Breast epithelium (tissue), 4 donors: Measurements from ENCODE around the gene UST. TPM values are rescaled to one million over a fixed set of nuclear protein-coding genes. Genes with fewer than 3 reads are reported as not detected.

Experiments used
- DNase-seq, 2 donors: peaks; one replicate each; pipeline ENCODE4 v3.0.0-alpha.2; 2019; ENCODE audit warnings: low spot score in 2 of 2
- H3K27ac ChIP-seq, 2 donors: fragments of 200-600 bp; sonication (generic) in 1 of 2; one replicate each; pipeline ENCODE4 v1.5.1; 2016 to 2019; ENCODE audit warnings: mild to moderate bottlenecking in 1 of 2
- H3K27me3 ChIP-seq, 2 donors: fragments of 200-600 bp; sonication (generic) in 1 of 2; one replicate each; pipeline versions ENCODE4 v1.5.1 to v1.6.0; 2017 to 2019; ENCODE audit warnings: control low read depth in 1 of 2, mild to moderate bottlenecking in 1 of 2
- H3K36me3 ChIP-seq: fragments of 200-600 bp; one replicate; pipeline ENCODE4 v1.5.1; 2019
- H3K4me1 ChIP-seq, 2 donors: fragments of 200-600 bp; sonication (generic); one replicate each; pipeline ENCODE4 v1.5.1; 2016 to 2019; ENCODE audit warnings: control low read depth in 1 of 2
- H3K4me3 ChIP-seq, 3 donors: fragments of 200-600 bp; sonication (generic); 1 replicate in 2 of 3; 2 replicates in 1 of 3; pipeline ENCODE4 v1.5.1; 2016 to 2019; ENCODE audit warnings: mild to moderate bottlenecking in 3 of 3, moderate library complexity in 2 of 3
- H3K9me3 ChIP-seq, 2 donors: fragments of 200-600 bp; sonication (generic) in 1 of 2; one replicate each; pipeline ENCODE4 v1.5.1; 2016 to 2019; ENCODE audit warnings: control low read depth in 1 of 2
- CTCF ChIP-seq, 3 donors: fragments of 450-650 bp; IDR thresholded peaks; one replicate each; pipeline ENCODE4 v1.5.1; 2016 to 2017; ENCODE audit warnings: antibody characterized with exemption in 3 of 3, mild to moderate bottlenecking in 3 of 3, moderate library complexity in 3 of 3
- POLR2A ChIP-seq: fragments of 450-650 bp; IDR thresholded peaks from one replicate; pipeline ENCODE4 v1.6.1; 2016; ENCODE audit warnings: antibody characterized with exemption, mild to moderate bottlenecking, moderate library complexity
- POLR2AphosphoS5 ChIP-seq, 3 donors: sonication (generic); formaldehyde crosslinking; IDR thresholded peaks; one replicate each; pipeline ENCODE4 v1.6.1; 2017; ENCODE audit warnings: antibody characterized with exemption in 3 of 3
- intact Hi-C: fragments of 100-400 bp; cut with DNase I; formaldehyde crosslinking; loops from one replicate; pipeline ENCODE4 v1.15.1; 2023; ENCODE audit warnings: low total_unique reads
- total RNA-seq, 3 donors: library from RNA; depleted of rRNA; stranded (reverse); fragments of >200 nt; gene quantifications; one replicate each; pipeline ENCODE4 v1.1.0, GENCODE V29; 2016

UST gene
- total RNA-seq, 3 donors from 2014 or later = 10.5 to 28.8 (median 13.2) TPM

- no peak for DNase-seq
- H3K27ac ChIP-seq = no peak overlapping the region
- intact Hi-C loops = no loop called here
- H3K27me3 ChIP-seq = no peaks in the 10 kb centered on the region
- TF ChIP-seq CTCF (IDR thresholded peaks at IDR 0.05) (no peak), POLR2A (no peak), POLR2AphosphoS5 (IDR thresholded peaks at IDR 0.05) (no peak)
- H3K9me3 ChIP-seq = no peaks in the 10 kb centered on the region
- H3K4me1 ChIP-seq = no peaks in the 10 kb centered on the region
- H3K36me3 ChIP-seq = no peaks in the 10 kb centered on the region
- no peak overlapping the region for H3K4me3 ChIP-seq
These were observed 232.4 kb downstream of the UST start for GRCh38 chr6:148979014-148979901.

GRCh38 chr6:148980234-148980633 lies 233.4 kb downstream of the UST start:
- TF ChIP-seq POLR2AphosphoS5 (IDR thresholded peaks at IDR 0.05) (no peak), CTCF (IDR thresholded peaks at IDR 0.05) (no peak), POLR2A (no peak)
- Histone ChIP-seq H3K27ac (no peak overlapping the region), H3K4me3 (no peak overlapping the region), H3K36me3 (no peaks in the 10 kb centered on the region), H3K4me1 (no peaks in the 10 kb centered on the region), H3K9me3 (no peaks in the 10 kb centered on the region), H3K27me3 (no peaks in the 10 kb centered on the region)
- intact Hi-C loops = no loop called here
- no peak for DNase-seq

DNA sequence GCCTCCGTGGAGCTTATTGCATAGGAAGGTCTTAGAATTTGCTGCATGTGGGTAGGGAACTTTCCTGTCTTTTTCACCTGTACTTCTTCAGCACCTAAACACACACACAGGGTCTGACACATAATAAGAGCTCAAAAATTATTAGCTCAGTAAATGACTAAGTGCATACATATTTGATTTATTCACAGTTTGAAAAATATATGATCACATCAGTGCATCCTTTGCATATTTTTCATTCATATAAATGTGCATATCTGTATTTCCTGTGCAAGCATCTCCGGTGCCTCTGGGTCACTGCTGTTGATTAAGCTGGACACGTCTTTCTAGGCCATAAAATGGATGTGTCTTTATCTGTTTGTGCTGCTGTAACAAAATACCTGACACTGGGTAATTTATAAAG lies 234.7 kb downstream of the UST start:
- intact Hi-C loops = no loop called here
- DNase-seq = no peak
- TF ChIP-seq POLR2A = no peak
- TF ChIP-seq CTCF (IDR thresholded peaks at IDR 0.05) = no peak
- no peak for TF ChIP-seq POLR2AphosphoS5 (IDR thresholded peaks at IDR 0.05)
- Histone ChIP-seq H3K9me3 (no peaks in the 10 kb centered on the region), H3K36me3 (no peaks in the 10 kb centered on the region), H3K4me1 (no peaks in the 10 kb centered on the region), H3K27ac (no peak overlapping the region), H3K27me3 (no peaks in the 10 kb centered on the region), H3K4me3 (no peak overlapping the region)

- Histone ChIP-seq H3K4me3 (no peak overlapping the region), H3K27me3 (no peaks in the 10 kb centered on the region), H3K27ac (no peak overlapping the region), H3K36me3 (no peaks in the 10 kb centered on the region), H3K4me1 (no peaks in the 10 kb centered on the region), H3K9me3 (no peaks in the 10 kb centered on the region)
- no peak for DNase-seq
- no peak for TF ChIP-seq POLR2A
- TF ChIP-seq POLR2AphosphoS5 (IDR thresholded peaks at IDR 0.05) = no peak
- no peak for TF ChIP-seq CTCF (IDR thresholded peaks at IDR 0.05)
- intact Hi-C loops = no loop called here
These were observed 236.4 kb downstream of the UST start for GRCh38 chr6:148983101-148983761.

- no peak for TF ChIP-seq POLR2A
- no peak for TF ChIP-seq POLR2AphosphoS5 (IDR thresholded peaks at IDR 0.05)
- no peak for TF ChIP-seq CTCF (IDR thresholded peaks at IDR 0.05)
- Histone ChIP-seq H3K4me3 (no peak overlapping the region), H3K27me3 (no peaks in the 10 kb centered on the region), H3K9me3 (no peaks in the 10 kb centered on the region), H3K4me1 (no peaks in the 10 kb centered on the region), H3K27ac (no peak overlapping the region), H3K36me3 (no peaks in the 10 kb centered on the region)
- intact Hi-C loops = no loop called here
- DNase-seq = no peak
These were observed 237.1 kb downstream of the UST start for GRCh38 chr6:148983966-148984365.
